HT-29 (cell line): Measurements from ENCODE around the gene UNC13B. TPM values are rescaled to one million over a fixed set of nuclear protein-coding genes. Genes with fewer than 3 reads are reported as not detected.

Experiments used
- DNase-seq: peaks from one replicate; pipeline ENCODE4 v3.0.0-alpha.2; 2015; ENCODE audit warnings: low spot score
- total RNA-seq: library from RNA; depleted of rRNA; stranded (reverse); fragments of >200 nt; shearing (Covaris generic); gene quantifications from 2 replicates; pipeline ENCODE4 v1.2.3, GENCODE V29; 2014

Gene UNC13B
- total RNA-seq, 1 experiment from 2014 or later = 11.8 TPM

DNA sequence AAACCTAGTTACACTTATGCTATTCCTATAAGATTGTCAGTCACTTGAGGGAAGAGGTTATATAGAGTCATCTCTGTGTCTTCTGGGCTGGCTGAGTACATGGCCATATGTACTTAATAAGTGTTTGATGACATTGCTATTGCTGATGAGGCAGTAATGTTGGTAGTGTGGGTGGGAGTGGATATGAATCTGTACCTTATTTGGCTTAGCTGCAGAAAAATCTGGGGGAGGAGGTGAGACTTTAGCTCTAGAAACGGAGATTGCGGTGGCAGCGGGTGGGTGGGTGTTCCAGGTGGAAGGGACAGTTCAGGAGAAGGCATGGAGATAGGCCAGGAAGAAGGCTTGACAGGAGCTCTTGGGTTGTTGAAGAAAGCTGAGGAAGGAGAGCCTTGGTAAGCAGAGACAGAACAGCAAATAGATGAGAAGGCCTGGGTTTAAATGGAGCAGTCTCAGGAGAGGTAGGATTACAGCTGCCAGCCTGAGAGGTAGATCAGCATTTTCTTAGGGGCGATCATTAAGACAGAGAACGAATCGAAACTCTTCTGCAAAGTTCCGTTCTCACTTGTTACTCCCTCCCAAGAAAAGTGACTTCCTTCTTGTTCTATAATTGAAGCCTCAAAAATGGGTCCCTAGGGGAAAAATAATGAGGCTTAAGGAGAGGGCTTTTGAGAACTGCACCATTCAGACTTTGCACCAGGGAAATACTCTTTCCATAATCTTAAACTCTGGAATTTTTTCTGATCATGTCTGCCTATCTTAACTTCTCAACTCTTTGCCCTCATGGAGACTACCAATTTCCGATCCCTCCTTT, 160.5 kb downstream of the UNC13B start:
- DNase-seq = no peak

DNA sequence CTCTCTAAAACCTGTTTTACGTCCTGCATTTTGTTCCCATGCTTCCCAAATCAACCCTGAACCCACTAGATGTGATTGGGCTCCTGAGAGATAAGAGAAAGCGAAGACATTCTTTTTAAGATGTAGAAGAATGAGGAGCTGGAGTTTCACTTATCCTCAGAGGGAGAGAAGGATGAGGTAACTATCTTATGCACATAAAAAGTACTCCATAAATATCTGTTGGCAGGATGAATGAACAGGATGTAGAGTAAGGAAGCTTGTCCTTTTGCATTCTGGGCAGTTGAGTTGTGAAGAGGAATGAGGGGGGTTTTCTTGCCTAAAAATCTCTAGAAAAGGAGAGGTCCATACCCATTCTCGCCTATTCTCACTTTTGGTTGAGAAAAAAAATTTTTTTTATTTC, 163.2 kb downstream of the UNC13B start:
- no peak for DNase-seq

DNA sequence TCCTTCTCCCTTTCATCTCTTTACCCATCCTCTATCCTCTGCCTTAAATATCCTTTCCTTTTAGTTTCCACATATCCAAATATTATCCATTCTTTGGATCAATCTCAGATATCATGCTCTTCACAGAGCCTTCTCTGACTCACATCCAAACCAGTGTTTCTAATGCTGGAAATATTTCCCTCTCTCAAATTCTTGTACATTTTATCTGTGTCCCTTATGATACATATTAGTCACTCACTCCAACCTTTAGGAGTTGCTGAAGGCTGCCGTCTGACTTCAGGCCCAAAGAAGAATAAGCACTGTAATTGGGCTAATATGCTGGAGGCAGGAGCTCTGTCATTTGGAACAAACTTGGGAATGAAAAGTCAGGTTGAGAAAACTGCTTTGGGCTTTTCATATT, 171.7 kb downstream of the UNC13B start:
- DNase-seq = no peak

DNA sequence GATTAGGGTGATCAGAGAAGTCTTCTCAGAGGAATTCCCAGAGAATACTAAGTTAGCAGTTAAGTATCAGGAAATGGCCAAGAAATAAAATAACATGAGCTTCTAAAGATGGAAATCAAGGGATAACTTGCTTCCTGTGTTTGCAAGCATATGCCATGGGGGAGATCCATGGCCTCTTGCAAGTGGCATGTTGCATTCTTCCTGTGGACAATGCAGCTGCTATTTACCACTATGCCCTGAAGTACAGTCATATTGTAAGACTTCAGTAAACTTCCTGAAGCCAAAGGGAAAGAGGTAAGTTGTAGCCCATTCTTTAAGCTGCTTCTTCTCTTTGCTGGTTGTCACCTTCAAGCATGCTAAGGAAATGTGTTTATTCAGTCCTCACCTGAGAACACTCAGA, 173.4 kb downstream of the UNC13B start:
- no peak for DNase-seq

DNA sequence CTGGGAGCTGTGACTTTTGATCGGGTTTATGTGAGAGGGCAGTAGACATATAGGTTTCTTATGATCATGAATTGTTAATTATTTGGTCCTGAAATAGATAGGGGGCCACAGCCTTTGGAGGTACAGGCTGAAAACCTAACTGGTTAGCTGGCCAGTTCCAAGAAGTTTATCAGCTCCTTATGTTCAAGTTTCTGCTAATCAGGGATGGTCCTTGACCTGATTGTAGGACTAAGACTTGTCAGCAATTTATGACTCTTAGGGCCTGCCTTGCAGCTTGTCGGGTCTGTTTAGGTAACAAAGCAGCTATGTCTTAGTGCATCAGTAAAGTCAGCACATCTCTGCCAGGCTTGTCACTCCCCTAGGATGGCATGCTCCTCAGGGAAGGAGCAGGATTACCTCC, 176.3 kb downstream of the UNC13B start:
- DNase-seq = no peak

DNA sequence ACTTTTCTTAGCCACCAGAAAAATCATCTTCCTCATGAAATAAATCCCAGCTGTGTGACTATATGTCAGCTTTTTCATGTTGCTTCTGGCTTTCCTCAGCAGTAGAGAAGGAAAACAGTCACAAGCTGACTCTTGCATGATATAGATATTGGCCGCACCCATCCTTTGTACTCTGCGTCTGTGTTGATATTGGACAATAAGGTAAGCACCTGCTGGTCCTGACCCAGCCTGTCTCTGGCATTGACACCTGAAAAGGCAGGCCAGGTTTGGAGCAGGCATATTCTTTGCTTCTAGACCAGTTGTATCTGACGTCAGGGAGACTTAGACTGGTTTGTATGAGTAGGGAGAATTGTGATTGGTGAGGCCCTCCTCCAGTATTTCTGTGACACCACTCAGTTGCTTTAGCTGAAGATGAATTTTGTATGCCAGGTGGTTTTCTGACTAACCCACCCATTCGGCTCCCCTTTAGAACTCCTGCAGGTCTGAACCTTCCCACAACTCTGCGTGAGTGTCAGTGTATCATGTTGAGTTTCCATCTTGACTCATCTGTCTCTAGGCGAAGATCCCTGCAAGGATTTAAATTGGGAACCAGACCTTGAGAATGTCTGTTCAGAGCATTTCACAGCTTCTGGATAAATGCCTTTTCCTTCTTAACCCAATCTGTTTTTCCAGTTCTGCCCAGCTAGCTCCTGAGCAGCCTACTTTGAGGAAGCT, 176.9 kb downstream of the UNC13B start:
- no peak for DNase-seq

DNA sequence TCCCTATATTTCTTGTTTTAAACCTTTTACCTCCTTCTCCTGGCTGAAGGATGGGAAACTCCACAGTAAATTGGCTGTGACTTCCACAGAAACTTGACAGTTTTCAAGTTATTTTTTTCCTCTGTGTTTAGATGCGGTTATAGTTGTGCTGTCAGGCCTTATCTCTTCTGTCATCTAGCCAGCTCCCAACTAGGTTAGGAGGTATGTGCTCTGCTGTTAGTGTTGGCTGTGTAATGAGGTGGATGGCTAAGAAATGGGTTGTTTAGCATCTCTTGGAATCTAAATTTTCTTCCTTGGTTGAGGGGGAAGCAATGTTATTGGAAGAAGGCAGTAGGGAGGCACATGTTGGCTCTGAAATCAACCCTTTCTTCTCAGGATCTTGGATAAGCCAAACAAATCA, 178.2 kb downstream of the UNC13B start:
- DNase-seq = no peak

DNA sequence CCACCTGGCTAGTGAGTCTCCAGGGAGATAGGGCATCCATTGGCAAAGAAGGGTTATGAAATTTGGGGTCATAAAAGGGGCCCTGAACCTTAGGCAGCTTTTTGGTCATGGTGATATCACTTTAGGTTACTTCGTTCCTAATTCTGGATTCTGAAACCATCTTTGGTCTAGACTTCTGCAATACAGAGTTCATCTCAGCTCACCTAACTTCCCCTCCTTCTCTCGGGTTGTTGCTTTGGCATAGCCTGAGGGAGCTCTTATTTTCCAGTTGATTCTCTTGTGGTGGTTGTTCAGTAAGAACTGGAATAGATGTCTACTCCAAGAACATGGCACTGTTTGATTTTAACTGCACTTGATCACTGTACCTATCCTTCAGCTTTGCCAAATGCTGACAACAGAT, 179.2 kb downstream of the UNC13B start:
- no peak for DNase-seq

DNA sequence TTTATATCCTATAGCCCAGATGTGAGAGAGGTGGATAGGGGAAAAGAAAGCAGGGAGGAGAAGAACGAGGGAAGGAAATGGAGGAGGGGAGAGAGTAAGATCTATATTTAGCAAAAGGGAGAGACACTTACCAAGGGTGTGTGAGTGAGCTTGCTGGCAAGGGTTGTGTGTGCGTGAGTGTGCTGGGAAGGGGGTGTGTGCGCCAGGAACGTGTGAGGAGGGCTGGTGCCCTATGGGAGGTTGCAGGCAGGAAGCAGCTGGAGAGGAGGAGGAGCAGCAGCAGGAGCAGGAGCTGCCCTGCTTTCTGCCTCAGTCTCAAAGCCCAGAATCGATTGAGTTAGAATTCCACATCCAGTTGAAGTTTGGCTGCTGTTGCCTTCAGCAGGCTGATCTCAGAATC, 179.8 kb downstream of the UNC13B start:
- DNase-seq = no peak

DNA sequence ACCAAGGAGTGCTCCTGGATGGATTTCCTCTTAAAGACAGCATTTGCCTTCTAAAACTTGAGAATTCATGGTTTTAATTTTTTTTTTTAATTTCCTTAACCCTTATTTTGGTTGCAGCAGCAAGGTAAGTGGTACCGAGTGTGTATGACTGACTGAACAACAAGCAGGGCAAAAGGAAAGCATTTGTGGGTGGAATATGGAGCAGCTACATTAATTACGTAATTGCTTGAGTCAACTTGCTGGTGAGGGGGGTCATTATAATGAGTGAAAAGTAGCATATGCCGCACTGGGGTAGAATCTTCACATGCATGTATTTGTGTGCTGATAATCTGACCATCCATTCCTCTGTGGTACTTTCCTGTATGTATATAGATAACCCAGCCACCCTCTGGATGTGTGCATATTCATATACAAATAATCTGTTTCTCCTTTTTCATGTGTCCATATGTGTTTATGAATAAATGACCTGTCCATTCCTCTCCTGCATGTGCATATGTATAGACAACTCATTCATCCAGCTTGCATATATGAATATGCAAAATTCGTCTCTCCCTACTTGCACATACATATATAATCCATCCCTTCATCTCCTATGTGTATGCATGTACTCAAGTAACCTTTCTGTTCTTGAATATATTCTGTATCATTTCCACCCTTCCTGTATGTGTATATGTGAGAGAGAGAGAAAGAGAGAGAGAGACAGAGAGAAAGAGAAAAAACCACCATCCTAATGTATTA, 180.6 kb downstream of the UNC13B start:
- DNase-seq = no peak

DNA sequence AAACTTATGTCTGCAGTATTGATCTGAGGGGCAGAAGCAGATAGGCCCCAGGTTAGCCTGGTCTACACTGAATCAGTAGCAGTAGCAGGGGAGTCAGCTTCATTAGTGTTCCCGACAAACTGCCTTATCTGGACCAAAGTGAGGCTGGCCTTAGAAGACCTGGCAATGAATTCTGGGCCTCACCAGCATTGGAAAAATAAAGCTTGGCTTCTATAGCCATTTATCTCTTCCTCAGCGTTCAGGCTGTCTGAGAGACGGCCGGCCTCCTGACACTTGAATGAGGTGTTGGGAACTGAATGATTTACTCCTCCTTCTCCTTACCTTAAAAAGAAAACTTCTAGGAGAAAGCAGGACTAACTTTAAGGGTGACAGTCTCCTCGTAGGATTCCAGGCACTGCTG, 186.3 kb downstream of the UNC13B start:
- no peak for DNase-seq

DNA sequence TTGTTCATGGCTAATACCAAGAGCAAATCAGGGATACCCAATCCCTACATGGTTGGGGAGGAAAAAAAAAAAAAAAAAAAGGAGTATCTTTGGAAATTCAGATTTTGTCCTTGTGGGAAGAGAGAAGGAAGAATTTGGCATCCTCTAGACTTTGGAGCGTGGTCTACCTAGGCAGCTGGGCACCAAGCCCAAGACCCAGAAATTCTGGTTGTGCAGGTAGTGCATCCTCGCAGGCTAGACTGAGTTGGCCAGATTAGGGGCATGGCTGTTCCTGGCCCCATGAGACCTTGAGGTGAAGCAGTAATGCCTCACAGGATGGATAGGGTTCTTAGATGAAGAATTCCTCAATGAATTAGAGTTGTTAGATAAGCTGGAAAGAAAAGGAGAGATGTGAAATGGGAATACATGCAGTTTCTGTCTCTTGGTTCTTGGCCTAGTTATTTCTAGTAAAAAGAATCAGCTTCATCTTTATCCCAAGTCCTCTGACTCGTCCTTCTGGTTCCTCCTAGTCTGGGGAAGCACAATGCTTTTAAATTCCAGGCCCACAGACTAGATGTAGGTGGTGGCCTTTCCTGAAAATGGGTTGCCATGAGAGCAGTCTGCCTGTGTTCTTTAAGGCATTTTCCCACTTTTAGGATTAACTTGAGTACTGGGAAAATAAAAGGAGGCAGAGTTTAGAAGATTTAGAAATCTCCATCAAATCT, 187.6 kb downstream of the UNC13B start:
- no peak for DNase-seq

DNA sequence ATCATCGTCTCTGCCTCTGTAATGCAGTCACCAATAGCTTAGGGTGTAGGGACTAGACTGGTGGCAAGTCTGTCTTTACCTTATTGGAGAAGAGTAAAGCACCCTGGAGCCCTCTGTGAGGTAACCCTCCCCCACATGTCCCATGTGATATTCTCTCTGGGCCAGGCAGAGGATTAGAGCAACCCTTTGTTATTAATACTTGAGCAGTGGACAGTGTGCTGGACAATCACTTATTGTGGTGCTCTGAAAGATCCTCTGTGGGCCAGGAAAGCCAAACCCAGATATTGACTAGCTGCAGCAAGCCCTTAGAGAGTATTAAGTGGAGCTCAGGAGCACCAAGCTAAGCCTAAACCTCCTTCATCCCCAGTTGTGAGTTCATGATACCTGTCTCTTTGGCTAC, 188.4 kb downstream of the UNC13B start:
- DNase-seq = no peak

DNA sequence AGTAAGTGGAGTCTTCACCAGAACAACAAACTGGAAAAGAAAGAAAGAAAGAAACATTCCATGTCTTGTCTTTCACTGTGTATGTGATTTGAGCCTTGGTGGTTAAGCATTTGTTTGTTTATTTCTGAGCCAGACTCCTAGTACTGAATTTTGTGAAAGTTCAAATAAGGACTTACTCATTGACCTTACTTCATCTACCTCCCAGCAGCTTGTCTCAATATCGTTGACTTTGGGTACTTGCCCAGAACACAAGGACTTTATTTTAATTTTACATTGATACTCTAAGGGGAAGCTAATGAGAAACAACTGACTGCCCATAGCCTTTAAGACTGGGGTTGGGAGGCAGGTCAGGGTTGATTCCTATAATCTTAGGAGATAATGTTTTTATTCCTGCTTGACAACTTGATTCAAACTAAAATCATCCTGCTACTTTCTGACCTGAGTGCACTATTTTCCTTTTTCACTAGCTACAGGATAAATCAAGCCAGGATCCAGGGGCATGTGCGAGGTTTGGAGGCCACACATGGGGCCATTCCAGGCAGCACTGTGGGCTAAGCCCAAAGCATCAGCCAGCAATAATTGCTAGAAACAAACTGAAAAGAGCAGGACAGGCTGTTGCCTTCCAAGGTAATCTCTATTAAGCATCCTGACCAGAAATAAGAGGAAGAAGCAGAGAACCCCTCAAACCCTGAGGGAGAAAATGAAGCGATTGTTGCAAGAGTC, 189.2 kb downstream of the UNC13B start:
- no peak for DNase-seq

DNA sequence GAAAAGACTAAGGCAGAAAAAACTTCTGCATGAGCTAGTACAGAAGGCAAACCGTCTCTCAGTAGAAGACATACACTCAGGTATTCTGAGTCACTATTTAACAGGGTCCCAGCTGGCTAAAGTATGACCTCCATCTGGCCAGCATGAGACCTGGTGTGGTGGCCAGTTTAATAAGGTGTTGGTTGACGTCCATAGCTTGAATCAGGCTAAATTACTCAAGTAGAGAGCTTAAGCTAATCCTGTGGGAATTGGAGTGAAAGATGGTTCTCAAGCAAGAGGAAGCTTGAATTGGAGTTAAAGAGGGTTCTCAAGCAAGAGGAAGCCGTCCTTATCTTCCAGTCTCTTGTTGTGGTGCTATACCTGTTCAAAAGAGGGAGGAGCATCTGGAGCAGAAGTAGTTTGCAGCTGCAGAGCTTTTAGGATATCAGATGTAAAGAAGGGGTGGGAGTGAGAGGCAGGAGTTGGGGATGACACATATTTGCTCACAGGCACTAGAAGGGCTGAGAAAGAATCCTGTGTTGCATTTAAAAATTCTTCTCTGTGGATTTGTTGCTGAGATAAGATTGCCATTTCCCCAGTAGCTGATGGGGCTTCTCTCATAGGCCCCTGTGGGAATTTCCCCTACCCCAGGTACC, 192.0 kb downstream of the UNC13B start:
- no peak for DNase-seq

DNA sequence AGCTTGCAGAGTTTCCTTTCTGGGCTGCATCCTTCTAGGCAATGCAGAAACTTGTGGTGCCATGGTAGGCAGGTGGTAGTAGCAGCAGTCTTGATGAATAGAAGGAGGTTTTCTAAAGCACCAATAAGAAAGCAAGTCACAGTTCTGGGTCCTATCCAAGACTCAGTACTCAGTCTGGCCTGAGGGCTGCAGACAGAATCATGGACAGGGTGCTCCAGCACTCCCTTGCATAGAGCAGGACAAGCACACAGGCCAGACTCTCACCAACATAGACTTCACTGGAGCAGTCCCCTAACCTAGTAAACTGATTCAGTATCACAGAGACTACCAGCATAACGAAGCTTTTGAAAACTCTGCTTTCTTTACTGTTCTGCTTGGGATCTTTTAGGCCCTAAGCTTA, 194.1 kb downstream of the UNC13B start:
- DNase-seq = no peak

DNA sequence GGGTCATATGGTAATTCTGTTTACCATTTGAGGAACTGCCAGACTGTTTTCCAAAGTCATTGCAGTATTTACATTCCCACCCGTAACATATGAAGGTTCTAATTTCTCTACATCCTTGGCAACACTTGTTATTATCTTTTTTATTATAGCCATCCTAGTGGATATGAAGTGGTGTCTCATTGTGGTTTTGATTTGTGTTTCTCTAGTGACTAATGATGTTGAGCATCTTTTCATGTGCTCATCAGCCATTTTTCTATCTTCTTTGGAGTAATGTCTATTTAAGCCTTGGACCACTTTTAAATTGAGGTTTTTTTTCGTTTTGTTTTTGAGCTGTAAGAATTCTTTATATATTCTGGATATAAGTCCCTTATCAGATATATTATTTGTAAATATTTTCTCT, 195.3 kb downstream of the UNC13B start:
- DNase-seq = no peak

DNA sequence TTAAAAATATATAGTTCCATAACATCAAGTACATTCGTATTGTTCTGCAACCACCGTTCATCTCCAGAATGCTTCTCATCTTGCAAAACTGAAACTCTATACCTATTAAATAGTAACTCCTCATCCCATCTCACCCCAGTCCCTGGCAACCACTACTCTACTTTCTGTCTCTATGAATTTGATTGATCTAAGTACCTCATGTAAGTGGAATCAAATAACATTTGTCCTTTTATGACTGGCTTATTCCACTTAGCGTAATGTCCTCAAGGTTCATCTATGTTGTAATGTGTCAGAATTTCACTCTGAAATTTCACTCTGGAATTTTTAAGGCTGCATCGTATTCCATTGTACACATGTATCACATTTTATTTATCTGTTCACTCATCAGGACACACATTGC, 196.0 kb downstream of the UNC13B start:
- no peak for DNase-seq

DNA sequence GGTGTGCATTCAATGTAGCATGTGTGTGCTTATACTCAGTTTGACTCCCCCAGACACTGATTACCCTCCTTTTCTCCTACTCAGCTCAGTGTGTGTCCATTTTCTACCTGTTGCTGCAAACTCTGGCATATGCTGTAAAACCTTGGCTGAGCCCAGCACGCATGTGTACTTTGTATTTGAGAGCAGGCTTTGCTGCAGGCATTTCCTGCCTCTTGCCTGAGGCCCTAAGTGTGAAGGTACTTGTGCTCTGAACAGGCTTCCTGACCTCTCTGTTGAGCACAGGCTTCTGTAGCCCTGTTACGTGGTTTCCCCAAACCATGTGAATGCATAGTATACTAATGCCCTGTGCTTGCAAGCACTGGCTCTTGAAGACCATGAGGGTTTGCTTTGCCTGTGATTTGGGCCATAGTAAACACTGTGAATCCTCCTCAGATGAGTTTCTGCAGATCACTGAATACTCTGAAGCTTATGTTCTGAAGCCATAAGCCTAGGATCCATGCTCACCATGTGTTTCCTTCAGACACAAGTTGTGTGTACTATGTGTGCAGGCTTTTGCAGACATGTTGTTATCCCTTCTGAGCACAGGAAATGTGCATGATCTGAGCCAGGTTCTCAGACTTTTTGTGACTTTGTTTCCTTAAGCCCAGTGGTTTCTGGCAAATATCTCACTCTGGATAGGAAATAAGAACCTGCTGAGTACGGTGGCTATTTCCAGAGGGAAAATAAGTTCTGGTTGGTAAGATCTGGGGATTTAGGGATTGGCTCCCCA, 203.2 kb downstream of the UNC13B start:
- no peak for DNase-seq

DNA sequence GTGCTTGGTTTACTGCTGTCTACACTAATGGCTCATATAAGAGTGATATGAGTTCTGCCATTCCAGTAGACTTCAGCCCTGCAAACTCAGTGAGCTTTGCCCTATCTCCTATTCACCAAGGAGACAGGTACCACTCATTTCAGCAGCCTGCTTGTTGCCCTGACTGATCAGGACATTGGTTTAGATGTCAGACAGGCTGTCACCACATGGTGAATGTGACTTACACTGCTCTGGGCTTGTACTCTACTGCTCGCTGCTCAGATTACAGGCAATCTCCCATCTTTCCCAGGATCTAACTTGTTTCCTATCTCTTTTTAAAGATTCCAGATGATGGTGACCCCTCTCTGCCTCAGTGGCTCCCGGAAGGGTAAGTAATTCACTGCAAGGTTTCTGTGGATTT, 204.8 kb downstream of the UNC13B start:
- no peak for DNase-seq
